ENCODE measurements around the gene ADGRV1.
A peak's percentile ranks its signal among the peaks of the same experiment; 100 is the strongest.

The ADGRV1 gene

GRCh38 chr5:91162534-91163381, 604.2 kb downstream of the ADGRV1 start:
- H3K27me3 ChIP-seq (ENCODE audit: control insufficient read depth, insufficient read depth, low read length), result no peaks in the 10 kb centered on the region
- peak overlapping the region; percentile 32 for H3K9ac ChIP-seq (ENCODE audit: low read length)
- H3K9me3 ChIP-seq (ENCODE audit: control insufficient read depth, low read length), result no peaks in the 10 kb centered on the region
- no peak overlapping the region for H3K4me3 ChIP-seq (ENCODE audit: low read length)
- no peaks in the 10 kb centered on the region for H3K36me3 ChIP-seq (ENCODE audit: control insufficient read depth, insufficient read depth, low read length)
- H3K4me1 ChIP-seq (ENCODE audit: control insufficient read depth, insufficient read depth, low read length), result peaks cover 12% of the 10 kb centered on the region

- no peaks in the 10 kb centered on the region for H3K9me3 ChIP-seq (ENCODE audit: control insufficient read depth, low read length)
- no peak overlapping the region for H3K9ac ChIP-seq (ENCODE audit: low read length)
- H3K27me3 ChIP-seq (ENCODE audit: control insufficient read depth, insufficient read depth, low read length), result no peaks in the 10 kb centered on the region
- no peak overlapping the region for H3K4me3 ChIP-seq (ENCODE audit: low read length)
- H3K4me1 ChIP-seq (ENCODE audit: control insufficient read depth, insufficient read depth, low read length), result peaks cover 12% of the 10 kb centered on the region
- H3K36me3 ChIP-seq (ENCODE audit: control insufficient read depth, insufficient read depth, low read length), result no peaks in the 10 kb centered on the region
Measured at GRCh38 chr5:91164424-91164823, 605.8 kb downstream of the ADGRV1 start.

- Histone ChIP-seq H3K36me3 (ENCODE audit: control insufficient read depth, insufficient read depth, low read length) (no peaks in the 10 kb centered on the region), H3K4me1 (ENCODE audit: control insufficient read depth, insufficient read depth, low read length) (peaks cover 12% of the 10 kb centered on the region), H3K9me3 (ENCODE audit: control insufficient read depth, low read length) (no peaks in the 10 kb centered on the region), H3K9ac (ENCODE audit: low read length) (no peak overlapping the region), H3K27me3 (ENCODE audit: control insufficient read depth, insufficient read depth, low read length) (no peaks in the 10 kb centered on the region), H3K4me3 (ENCODE audit: low read length) (no peak overlapping the region)
Measured at GRCh38 chr5:91166059-91166807, 607.6 kb downstream of the ADGRV1 start.

GRCh38 chr5:91168859-91169258, 610.3 kb downstream of the ADGRV1 start:
- H3K4me1 ChIP-seq (ENCODE audit: control insufficient read depth, insufficient read depth, low read length), result no peaks in the 10 kb centered on the region

GRCh38 chr5:91170266-91170665, 611.7 kb downstream of the ADGRV1 start:
- no peaks in the 10 kb centered on the region for H3K36me3 ChIP-seq (ENCODE audit: control insufficient read depth, insufficient read depth, low read length)
- H3K27me3 ChIP-seq (ENCODE audit: control insufficient read depth, insufficient read depth, low read length), result no peaks in the 10 kb centered on the region
- no peak overlapping the region for H3K4me3 ChIP-seq (ENCODE audit: low read length)
- no peaks in the 10 kb centered on the region for H3K4me1 ChIP-seq (ENCODE audit: control insufficient read depth, insufficient read depth, low read length)
- H3K9me3 ChIP-seq (ENCODE audit: control insufficient read depth, low read length), result no peaks in the 10 kb centered on the region
- no peak overlapping the region for H3K9ac ChIP-seq (ENCODE audit: low read length)

More at GRCh38 chr5:91168859-91169258, 610.3 kb downstream of the ADGRV1 start:
- no peaks in the 10 kb centered on the region for H3K27me3 ChIP-seq (ENCODE audit: control insufficient read depth, insufficient read depth, low read length)
- H3K9me3 ChIP-seq (ENCODE audit: control insufficient read depth, low read length), result no peaks in the 10 kb centered on the region
- no peak overlapping the region for H3K4me3 ChIP-seq (ENCODE audit: low read length)
- H3K36me3 ChIP-seq (ENCODE audit: control insufficient read depth, insufficient read depth, low read length), result no peaks in the 10 kb centered on the region
- H3K9ac ChIP-seq (ENCODE audit: low read length), result no peak overlapping the region

GRCh38 chr5:91171322-91171721, 612.7 kb downstream of the ADGRV1 start:
- no peaks in the 10 kb centered on the region for H3K4me1 ChIP-seq (ENCODE audit: control insufficient read depth, insufficient read depth, low read length)
- H3K9me3 ChIP-seq (ENCODE audit: control insufficient read depth, low read length), result no peaks in the 10 kb centered on the region
- no peaks in the 10 kb centered on the region for H3K36me3 ChIP-seq (ENCODE audit: control insufficient read depth, insufficient read depth, low read length)
- H3K9ac ChIP-seq (ENCODE audit: low read length), result no peak overlapping the region
- no peaks in the 10 kb centered on the region for H3K27me3 ChIP-seq (ENCODE audit: control insufficient read depth, insufficient read depth, low read length)
- no peak overlapping the region for H3K4me3 ChIP-seq (ENCODE audit: low read length)

- no peaks in the 10 kb centered on the region for H3K9me3 ChIP-seq (ENCODE audit: control insufficient read depth, low read length)
- no peaks in the 10 kb centered on the region for H3K4me1 ChIP-seq (ENCODE audit: control insufficient read depth, insufficient read depth, low read length)
- H3K36me3 ChIP-seq (ENCODE audit: control insufficient read depth, insufficient read depth, low read length), result no peaks in the 10 kb centered on the region
- H3K27me3 ChIP-seq (ENCODE audit: control insufficient read depth, insufficient read depth, low read length), result no peaks in the 10 kb centered on the region
- no peak overlapping the region for H3K4me3 ChIP-seq (ENCODE audit: low read length)
- H3K9ac ChIP-seq (ENCODE audit: low read length), result no peak overlapping the region
Measured at GRCh38 chr5:91174396-91174795, 615.8 kb downstream of the ADGRV1 start.

GRCh38 chr5:91175708-91176107, 617.1 kb downstream of the ADGRV1 start:
- H3K9ac ChIP-seq (ENCODE audit: low read length), result no peak overlapping the region
- no peaks in the 10 kb centered on the region for H3K27me3 ChIP-seq (ENCODE audit: control insufficient read depth, insufficient read depth, low read length)
- no peak overlapping the region for H3K4me3 ChIP-seq (ENCODE audit: low read length)
- no peaks in the 10 kb centered on the region for H3K4me1 ChIP-seq (ENCODE audit: control insufficient read depth, insufficient read depth, low read length)
- H3K36me3 ChIP-seq (ENCODE audit: control insufficient read depth, insufficient read depth, low read length), result no peaks in the 10 kb centered on the region
- no peaks in the 10 kb centered on the region for H3K9me3 ChIP-seq (ENCODE audit: control insufficient read depth, low read length)

GRCh38 chr5:91176288-91177016, 617.9 kb downstream of the ADGRV1 start:
- H3K9ac ChIP-seq (ENCODE audit: low read length), result no peak overlapping the region
- no peak overlapping the region for H3K4me3 ChIP-seq (ENCODE audit: low read length)
- no peaks in the 10 kb centered on the region for H3K36me3 ChIP-seq (ENCODE audit: control insufficient read depth, insufficient read depth, low read length)
- no peaks in the 10 kb centered on the region for H3K9me3 ChIP-seq (ENCODE audit: control insufficient read depth, low read length)
- H3K27me3 ChIP-seq (ENCODE audit: control insufficient read depth, insufficient read depth, low read length), result no peaks in the 10 kb centered on the region
- no peaks in the 10 kb centered on the region for H3K4me1 ChIP-seq (ENCODE audit: control insufficient read depth, insufficient read depth, low read length)

- no peak overlapping the region for H3K9ac ChIP-seq (ENCODE audit: low read length)
- no peaks in the 10 kb centered on the region for H3K27me3 ChIP-seq (ENCODE audit: control insufficient read depth, insufficient read depth, low read length)
- H3K36me3 ChIP-seq (ENCODE audit: control insufficient read depth, insufficient read depth, low read length), result no peaks in the 10 kb centered on the region
- no peaks in the 10 kb centered on the region for H3K4me1 ChIP-seq (ENCODE audit: control insufficient read depth, insufficient read depth, low read length)
- H3K9me3 ChIP-seq (ENCODE audit: control insufficient read depth, low read length), result no peaks in the 10 kb centered on the region
- H3K4me3 ChIP-seq (ENCODE audit: low read length), result no peak overlapping the region
Measured at GRCh38 chr5:91177085-91177484, 618.5 kb downstream of the ADGRV1 start.

GRCh38 chr5:91177639-91178038, 619.0 kb downstream of the ADGRV1 start:
- Histone ChIP-seq H3K4me3 (ENCODE audit: low read length) (no peak overlapping the region), H3K36me3 (ENCODE audit: control insufficient read depth, insufficient read depth, low read length) (no peaks in the 10 kb centered on the region), H3K27me3 (ENCODE audit: control insufficient read depth, insufficient read depth, low read length) (no peaks in the 10 kb centered on the region), H3K4me1 (ENCODE audit: control insufficient read depth, insufficient read depth, low read length) (peaks cover 4% of the 10 kb centered on the region), H3K9ac (ENCODE audit: low read length) (no peak overlapping the region), H3K9me3 (ENCODE audit: control insufficient read depth, low read length) (no peaks in the 10 kb centered on the region)

GRCh38 chr5:91178461-91178860, 619.9 kb downstream of the ADGRV1 start:
- Histone ChIP-seq H3K36me3 (ENCODE audit: control insufficient read depth, insufficient read depth, low read length) (no peaks in the 10 kb centered on the region), H3K4me3 (ENCODE audit: low read length) (no peak overlapping the region), H3K27me3 (ENCODE audit: control insufficient read depth, insufficient read depth, low read length) (no peaks in the 10 kb centered on the region), H3K4me1 (ENCODE audit: control insufficient read depth, insufficient read depth, low read length) (peaks cover 9% of the 10 kb centered on the region), H3K9ac (ENCODE audit: low read length) (no peak overlapping the region), H3K9me3 (ENCODE audit: control insufficient read depth, low read length) (no peaks in the 10 kb centered on the region)
